Vagina (tissue), 2 donors: ENCODE measurements around the gene NXNL1. TPM values are rescaled to one million over a fixed set of nuclear protein-coding genes. Genes with fewer than 3 reads are reported as not detected.
A peak's percentile ranks its signal among the peaks of the same experiment; 100 is the strongest.
"Not testable (repeated sequence)": the region's sequence is repeated elsewhere in the genome, so short reads cannot be mapped to it uniquely, and the experiment has no call there.

Experiments
- DNase-seq, 2 donors: peaks; one replicate each; pipeline ENCODE4 v3.0.0-alpha.2; 2017; ENCODE audit errors: extremely low spot score in 2 of 2
- H3K27ac ChIP-seq: fragments of 200-600 bp; sonication (generic); one replicate; pipeline ENCODE4 v1.5.1; 2019
- H3K27me3 ChIP-seq: fragments of 200-600 bp; sonication (generic); one replicate; pipeline ENCODE4 v1.5.1; 2019
- H3K36me3 ChIP-seq, 2 donors: fragments of 200-600 bp; sonication (generic); one replicate each; pipeline ENCODE4 v1.5.1; 2017 to 2019
- H3K4me1 ChIP-seq: fragments of 200-600 bp; sonication (generic); one replicate; pipeline ENCODE4 v1.5.1; 2019
- H3K4me3 ChIP-seq, 2 donors: fragments of 200-600 bp; sonication (generic); 1 replicate in 1 of 2; 2 replicates in 1 of 2; pipeline ENCODE4 v1.5.1; 2016 to 2019
- H3K9me3 ChIP-seq: fragments of 200-600 bp; sonication (generic); one replicate; pipeline ENCODE4 v1.5.1; 2019
- POLR2A ChIP-seq, 2 donors: fragments of 450-650 bp; IDR thresholded peaks; one replicate each; pipeline ENCODE4 v1.6.1; 2017; ENCODE audit warnings: antibody characterized with exemption in 2 of 2, mild to moderate bottlenecking in 2 of 2, moderate library complexity in 2 of 2
- POLR2AphosphoS5 ChIP-seq, 2 donors: sonication (generic); formaldehyde crosslinking; IDR thresholded peaks; one replicate each; pipeline ENCODE4 v1.9.0; 2017; ENCODE audit warnings: antibody characterized with exemption in 2 of 2, mild to moderate bottlenecking in 2 of 2, low read depth in 1 of 2; ENCODE audit not compliant: insufficient read depth in 1 of 2
- intact Hi-C: fragments of 100-400 bp; cut with DNase I; formaldehyde crosslinking; loops from one replicate; pipeline ENCODE4 v1.15.1; 2023
- total RNA-seq: library from RNA; depleted of rRNA; stranded (reverse); fragments of >200 nt; gene quantifications from one replicate; pipeline ENCODE4 v1.2.3, GENCODE V29; 2016
- TF ChIP-seq, protein P1 (sequence below), 3 experiments: fragments of 450-650 bp in 2 of 3; fragments of 200-600 bp in 1 of 3; sonication (generic) in 1 of 3; IDR thresholded peaks; one replicate each; pipeline ENCODE4 v1.5.1; 2017 to 2019; ENCODE audit warnings: antibody characterized with exemption in 3 of 3, mild to moderate bottlenecking in 2 of 3, moderate library complexity in 2 of 3

Gene NXNL1, protein sequence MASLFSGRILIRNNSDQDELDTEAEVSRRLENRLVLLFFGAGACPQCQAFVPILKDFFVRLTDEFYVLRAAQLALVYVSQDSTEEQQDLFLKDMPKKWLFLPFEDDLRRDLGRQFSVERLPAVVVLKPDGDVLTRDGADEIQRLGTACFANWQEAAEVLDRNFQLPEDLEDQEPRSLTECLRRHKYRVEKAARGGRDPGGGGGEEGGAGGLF
- not detected for total RNA-seq

DNA sequence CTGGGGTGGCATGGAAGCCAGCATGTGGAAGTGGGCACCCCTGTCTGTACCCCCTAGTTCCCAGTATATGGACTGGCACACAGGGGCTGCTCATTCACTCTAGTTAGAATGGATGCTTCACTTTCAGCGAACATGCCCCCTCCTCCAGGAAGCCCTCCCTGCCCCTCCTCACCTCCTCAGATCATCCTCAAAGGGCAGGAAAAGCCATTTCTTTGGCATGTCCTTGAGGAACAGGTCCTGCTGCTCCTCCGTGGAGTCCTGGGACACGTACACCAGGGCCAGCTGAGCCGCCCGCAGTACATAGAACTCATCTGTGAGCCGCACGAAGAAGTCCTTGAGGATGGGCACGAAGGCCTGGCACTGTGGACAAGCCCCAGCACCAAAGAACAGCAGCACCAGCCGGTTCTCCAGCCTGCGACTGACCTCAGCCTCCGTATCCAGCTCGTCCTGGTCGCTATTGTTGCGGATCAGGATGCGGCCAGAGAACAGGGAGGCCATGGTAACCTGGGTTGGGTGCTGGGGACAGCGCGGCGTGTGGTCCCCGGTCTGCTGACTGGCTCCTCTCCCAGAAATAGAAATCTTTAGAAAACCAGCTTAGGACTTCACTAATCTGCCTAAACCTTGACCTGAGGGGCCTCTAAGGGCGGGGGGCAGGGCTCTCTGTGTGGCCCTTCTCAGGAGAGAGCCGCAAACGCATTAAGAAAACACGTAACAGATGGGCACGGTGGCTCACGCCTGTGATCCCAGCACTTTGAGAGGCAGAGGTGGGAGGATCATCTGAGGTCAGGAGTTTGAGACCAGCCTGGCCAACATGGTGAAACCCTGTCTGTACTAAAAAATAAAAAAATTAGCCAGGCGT, at the start of gene NXNL1:
Gene NXNL1, minus strand, starts transcription at position 555 of the 859 bp plus-strand sequence. Its CDS starts 57 bp downstream, at position 498.
- no peak within 1 kb of the TSS for H3K4me3 ChIP-seq
- peaks cover 3% of the 10 kb centered on the region for H3K4me1 ChIP-seq
- H3K36me3 ChIP-seq: no peaks in the 10 kb centered on the region
- no peak within 1 kb of the TSS for H3K27ac ChIP-seq
- no peak for DNase-seq
- H3K27me3 ChIP-seq: peaks cover 5% of the 10 kb centered on the region
- TF ChIP-seq, protein P1, sequence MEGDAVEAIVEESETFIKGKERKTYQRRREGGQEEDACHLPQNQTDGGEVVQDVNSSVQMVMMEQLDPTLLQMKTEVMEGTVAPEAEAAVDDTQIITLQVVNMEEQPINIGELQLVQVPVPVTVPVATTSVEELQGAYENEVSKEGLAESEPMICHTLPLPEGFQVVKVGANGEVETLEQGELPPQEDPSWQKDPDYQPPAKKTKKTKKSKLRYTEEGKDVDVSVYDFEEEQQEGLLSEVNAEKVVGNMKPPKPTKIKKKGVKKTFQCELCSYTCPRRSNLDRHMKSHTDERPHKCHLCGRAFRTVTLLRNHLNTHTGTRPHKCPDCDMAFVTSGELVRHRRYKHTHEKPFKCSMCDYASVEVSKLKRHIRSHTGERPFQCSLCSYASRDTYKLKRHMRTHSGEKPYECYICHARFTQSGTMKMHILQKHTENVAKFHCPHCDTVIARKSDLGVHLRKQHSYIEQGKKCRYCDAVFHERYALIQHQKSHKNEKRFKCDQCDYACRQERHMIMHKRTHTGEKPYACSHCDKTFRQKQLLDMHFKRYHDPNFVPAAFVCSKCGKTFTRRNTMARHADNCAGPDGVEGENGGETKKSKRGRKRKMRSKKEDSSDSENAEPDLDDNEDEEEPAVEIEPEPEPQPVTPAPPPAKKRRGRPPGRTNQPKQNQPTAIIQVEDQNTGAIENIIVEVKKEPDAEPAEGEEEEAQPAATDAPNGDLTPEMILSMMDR (IDR thresholded peaks at IDR 0.05): no peak
- no peak for TF ChIP-seq POLR2AphosphoS5 (IDR thresholded peaks at IDR 0.05; ENCODE audit: insufficient read depth in 1 of 2, low read depth in 1 of 2)
- TF ChIP-seq POLR2A (IDR thresholded peaks at IDR 0.05): no peak
- intact Hi-C loops: no loop called here
- H3K9me3 ChIP-seq: no peaks in the 10 kb centered on the region

DNA sequence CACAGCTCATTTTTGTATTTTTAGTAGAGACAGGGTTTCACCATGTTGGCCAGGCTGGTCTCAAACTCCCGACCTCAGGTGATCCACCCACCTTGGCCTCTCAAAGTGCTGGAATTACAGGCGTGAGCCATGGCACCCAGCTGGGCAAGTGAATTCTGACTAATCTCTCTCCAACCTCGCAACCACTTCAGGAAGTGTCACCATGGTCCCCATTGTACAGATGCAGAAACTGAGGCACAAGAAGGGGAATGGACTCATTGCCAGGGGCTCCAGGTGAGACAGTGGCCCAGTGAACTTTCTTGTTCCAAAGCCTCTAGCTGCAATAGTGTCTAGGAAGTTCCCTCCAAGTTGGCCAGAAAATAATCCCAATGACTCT, 47.8 kb upstream of the NXNL1 start:
- DNase-seq, H3K27me3 ChIP-seq, H3K36me3 ChIP-seq, H3K4me3 ChIP-seq, intact Hi-C loops, H3K9me3 ChIP-seq: not testable (repeated sequence)
- H3K27ac ChIP-seq: peak overlapping the region; percentile 65
- H3K4me1 ChIP-seq: peaks cover 43% of the 10 kb centered on the region

DNA sequence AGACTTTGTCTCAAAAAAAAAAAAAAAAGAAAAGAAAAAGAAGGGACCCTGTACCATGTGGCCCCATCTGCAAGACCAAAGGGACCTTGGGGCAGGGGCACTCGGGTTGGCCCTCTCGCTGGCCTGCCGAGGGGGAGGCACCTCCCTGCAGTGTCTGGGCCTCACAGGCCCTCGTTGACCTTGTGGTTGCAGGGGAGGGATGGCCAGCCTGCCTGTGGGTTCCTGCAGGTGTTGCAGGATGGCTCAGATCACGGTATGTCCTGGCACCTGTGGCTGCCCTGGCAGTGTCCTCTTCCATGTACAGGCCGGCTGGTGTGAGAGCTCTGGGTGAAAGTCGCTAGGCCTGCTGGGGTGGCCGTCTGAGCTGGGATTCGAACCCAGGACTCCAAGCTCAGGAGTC, 46.0 kb upstream of the NXNL1 start:
- H3K4me1 ChIP-seq: peaks cover 34% of the 10 kb centered on the region
- no peaks in the 10 kb centered on the region for H3K27me3 ChIP-seq
- DNase-seq: no peak
- H3K27ac ChIP-seq: no peak overlapping the region
- TF ChIP-seq, protein P1 (IDR thresholded peaks at IDR 0.05): no peak
- no peak for TF ChIP-seq POLR2A (IDR thresholded peaks at IDR 0.05)
- TF ChIP-seq POLR2AphosphoS5 (IDR thresholded peaks at IDR 0.05; ENCODE audit: insufficient read depth in 1 of 2, low read depth in 1 of 2): no peak
- no peaks in the 10 kb centered on the region for H3K9me3 ChIP-seq
- intact Hi-C loops: no loop called here
- H3K4me3 ChIP-seq: no peak overlapping the region
- H3K36me3 ChIP-seq: no peaks in the 10 kb centered on the region

DNA sequence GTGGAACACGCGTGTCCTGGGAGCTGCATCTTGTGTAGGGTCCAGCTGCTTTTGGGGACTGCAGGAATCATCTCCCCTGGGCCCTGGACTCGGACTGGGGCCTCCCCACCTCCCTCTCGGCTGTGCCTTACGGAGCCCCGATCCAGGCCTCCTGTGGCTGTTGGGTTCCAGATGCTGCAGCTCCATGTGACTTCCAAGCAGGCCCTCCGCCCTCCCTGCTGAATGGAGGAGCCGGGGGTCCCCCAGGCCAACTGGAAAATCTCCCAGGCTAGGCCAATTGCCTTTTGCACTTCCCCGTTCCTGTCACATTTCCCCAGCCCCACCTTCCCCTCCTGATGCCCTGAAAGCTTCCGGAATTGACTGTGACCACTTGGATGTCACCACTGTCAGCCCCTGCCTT, 44.5 kb upstream of the NXNL1 start:
- no peak for DNase-seq
- intact Hi-C loops: no loop called here
- no peaks in the 10 kb centered on the region for H3K27me3 ChIP-seq
- H3K27ac ChIP-seq: peak overlapping the region; percentile 47
- H3K4me1 ChIP-seq: peaks cover 30% of the 10 kb centered on the region
- no peak overlapping the region for H3K4me3 ChIP-seq
- H3K36me3 ChIP-seq: no peaks in the 10 kb centered on the region
- H3K9me3 ChIP-seq: no peaks in the 10 kb centered on the region
- TF ChIP-seq POLR2A (IDR thresholded peaks at IDR 0.05) (no peak), POLR2AphosphoS5 (IDR thresholded peaks at IDR 0.05; ENCODE audit: insufficient read depth in 1 of 2, low read depth in 1 of 2) (no peak)
- TF ChIP-seq, protein P1 (IDR thresholded peaks at IDR 0.05): no peak

DNA sequence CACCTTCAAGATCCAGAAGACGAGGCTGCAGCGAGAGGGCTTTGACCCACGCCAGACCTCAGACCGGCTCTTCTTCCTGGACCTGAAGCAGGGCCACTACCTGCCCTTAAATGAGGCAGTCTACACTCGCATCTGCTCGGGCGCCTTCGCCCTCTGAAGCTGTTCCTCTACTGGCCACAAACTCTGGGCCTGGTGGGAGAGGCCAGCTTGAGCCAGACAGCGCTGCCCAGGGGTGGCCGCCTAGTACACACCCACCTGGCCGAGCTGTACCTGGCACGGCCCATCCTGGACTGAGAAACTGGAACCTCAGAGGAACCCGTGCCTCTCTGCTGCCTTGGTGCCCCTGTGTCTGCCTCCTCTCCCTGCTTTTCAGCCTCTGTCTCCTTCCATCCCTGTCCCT, 43.7 kb upstream of the NXNL1 start:
- peak overlapping the region; percentile 47 for H3K27ac ChIP-seq
- H3K4me1 ChIP-seq: peaks cover 30% of the 10 kb centered on the region
- H3K27me3 ChIP-seq: no peaks in the 10 kb centered on the region
- H3K4me3 ChIP-seq: no peak overlapping the region
- DNase-seq: no peak
- H3K9me3 ChIP-seq: no peaks in the 10 kb centered on the region
- intact Hi-C loops: no loop called here
- no peaks in the 10 kb centered on the region for H3K36me3 ChIP-seq
- TF ChIP-seq POLR2A (IDR thresholded peaks at IDR 0.05) (no peak), POLR2AphosphoS5 (IDR thresholded peaks at IDR 0.05; ENCODE audit: insufficient read depth in 1 of 2, low read depth in 1 of 2) (no peak)
- TF ChIP-seq, protein P1 (IDR thresholded peaks at IDR 0.05): no peak
